Measurements from ENCODE around the gene PIAS2.

PIAS2 gene

GRCh38 chr18:46891742-46892214 lies 25.5 kb downstream of the PIAS2 start:
- no peaks in the 10 kb centered on the region for H3K9me3 ChIP-seq (ENCODE audit: severe bottlenecking)
- ATAC-seq (ENCODE audit: low read depth) (no peak), DNase-seq (ENCODE audit: low spot score) (no peak)
- no peak overlapping the region for H3K27ac ChIP-seq (ENCODE audit: poor library complexity, severe bottlenecking)
- H3K27me3 ChIP-seq (ENCODE audit: insufficient read depth, poor library complexity, severe bottlenecking), result no peaks in the 10 kb centered on the region
- H3K4me1 ChIP-seq (ENCODE audit: insufficient read depth, poor library complexity, severe bottlenecking), result no peaks in the 10 kb centered on the region
- H3K4me3 ChIP-seq (ENCODE audit: severe bottlenecking), result no peak overlapping the region
- TF ChIP-seq CTCF (IDR thresholded peaks at IDR 0.05; ENCODE audit: poor library complexity, severe bottlenecking), result no peak
- H3K36me3 ChIP-seq (ENCODE audit: low read depth), result peaks cover 33% of the 10 kb centered on the region

GRCh38 chr18:46888965-46889364 lies 28.3 kb downstream of the PIAS2 start:
- Histone ChIP-seq H3K27ac (ENCODE audit: poor library complexity, severe bottlenecking) (no peak overlapping the region), H3K4me1 (ENCODE audit: insufficient read depth, poor library complexity, severe bottlenecking) (no peaks in the 10 kb centered on the region), H3K9me3 (ENCODE audit: severe bottlenecking) (no peaks in the 10 kb centered on the region), H3K36me3 (ENCODE audit: low read depth) (peaks cover 33% of the 10 kb centered on the region), H3K27me3 (ENCODE audit: insufficient read depth, poor library complexity, severe bottlenecking) (no peaks in the 10 kb centered on the region), H3K4me3 (ENCODE audit: severe bottlenecking) (no peak overlapping the region)
- DNase-seq (ENCODE audit: low spot score) (no peak), ATAC-seq (ENCODE audit: low read depth) (no peak)
- no peak for TF ChIP-seq CTCF (IDR thresholded peaks at IDR 0.05; ENCODE audit: poor library complexity, severe bottlenecking)

DNA sequence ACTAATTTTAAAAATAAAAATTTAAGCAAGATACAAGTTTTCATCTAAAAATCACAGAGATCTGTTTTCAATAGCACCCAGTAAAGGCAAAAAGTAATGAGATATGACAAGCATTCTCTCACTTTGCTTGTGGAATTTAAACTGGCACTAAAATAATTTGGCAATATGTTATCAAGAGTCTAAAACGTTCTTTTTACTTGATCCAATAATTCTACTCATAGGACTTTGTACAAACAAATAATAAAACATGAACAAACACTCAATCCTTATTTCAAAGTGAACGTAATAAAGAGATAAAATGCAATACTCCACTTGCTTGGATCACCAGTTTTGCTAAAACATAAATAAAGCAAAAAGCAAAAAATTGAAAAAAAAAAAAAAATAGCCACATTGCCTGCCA lies 30.4 kb downstream of the PIAS2 start:
- Histone ChIP-seq H3K36me3 (ENCODE audit: low read depth) (peaks cover 33% of the 10 kb centered on the region), H3K27me3 (ENCODE audit: insufficient read depth, poor library complexity, severe bottlenecking) (no peaks in the 10 kb centered on the region), H3K4me1 (ENCODE audit: insufficient read depth, poor library complexity, severe bottlenecking) (no peaks in the 10 kb centered on the region), H3K27ac (ENCODE audit: poor library complexity, severe bottlenecking) (no peak overlapping the region), H3K4me3 (ENCODE audit: severe bottlenecking) (no peak overlapping the region), H3K9me3 (ENCODE audit: severe bottlenecking) (no peaks in the 10 kb centered on the region)
- no peak for TF ChIP-seq CTCF (IDR thresholded peaks at IDR 0.05; ENCODE audit: poor library complexity, severe bottlenecking)
- DNase-seq (ENCODE audit: low spot score), result no peak
- no peak for ATAC-seq (ENCODE audit: low read depth)

DNA sequence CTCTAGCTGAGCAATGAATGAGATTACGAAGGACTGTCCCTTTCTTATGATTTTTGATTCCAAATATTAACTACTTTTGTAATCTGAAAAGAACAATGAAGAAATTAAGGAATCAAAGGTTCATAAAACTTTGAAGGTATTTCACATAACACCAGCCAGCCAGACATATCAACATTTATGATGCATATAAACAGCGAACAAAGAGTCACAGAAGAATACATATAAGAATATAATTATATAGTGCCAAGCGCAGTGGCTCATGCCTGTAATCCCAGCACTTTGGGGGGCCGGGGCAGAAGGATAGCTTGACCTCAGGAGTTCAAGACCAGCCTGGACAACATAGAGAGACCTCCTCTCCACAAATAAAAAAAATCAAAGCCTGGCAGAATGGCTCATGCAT lies 34.1 kb downstream of the PIAS2 start:
- ATAC-seq (ENCODE audit: low read depth), result no peak
- peaks cover 3% of the 10 kb centered on the region for H3K9me3 ChIP-seq (ENCODE audit: severe bottlenecking)
- no peak for TF ChIP-seq CTCF (IDR thresholded peaks at IDR 0.05; ENCODE audit: poor library complexity, severe bottlenecking)

GRCh38 chr18:46877329-46877987 lies 39.8 kb downstream of the PIAS2 start:
- Histone ChIP-seq H3K4me3 (ENCODE audit: severe bottlenecking) (no peak overlapping the region), H3K9me3 (ENCODE audit: severe bottlenecking) (peaks cover 3% of the 10 kb centered on the region), H3K27ac (ENCODE audit: poor library complexity, severe bottlenecking) (no peak overlapping the region), H3K27me3 (ENCODE audit: insufficient read depth, poor library complexity, severe bottlenecking) (no peaks in the 10 kb centered on the region), H3K36me3 (ENCODE audit: low read depth) (peaks cover 12% of the 10 kb centered on the region; the same call in 1 of the 2 replicates), H3K4me1 (ENCODE audit: insufficient read depth, poor library complexity, severe bottlenecking) (no peaks in the 10 kb centered on the region)
- ATAC-seq (ENCODE audit: low read depth) (no peak), DNase-seq (ENCODE audit: low spot score) (no peak)
- no peak for TF ChIP-seq CTCF (IDR thresholded peaks at IDR 0.05; ENCODE audit: poor library complexity, severe bottlenecking)

More for the DNA sequence above, 34.1 kb downstream of the PIAS2 start:
- Histone ChIP-seq H3K4me1 (ENCODE audit: insufficient read depth, poor library complexity, severe bottlenecking) (no peaks in the 10 kb centered on the region), H3K27ac (ENCODE audit: poor library complexity, severe bottlenecking) (no peak overlapping the region), H3K36me3 (ENCODE audit: low read depth) (peaks cover 15% of the 10 kb centered on the region; the same call in 1 of the 2 replicates), H3K27me3 (ENCODE audit: insufficient read depth, poor library complexity, severe bottlenecking) (no peaks in the 10 kb centered on the region), H3K4me3 (ENCODE audit: severe bottlenecking) (no peak overlapping the region)
- no peak for DNase-seq (ENCODE audit: low spot score)

Measured in RWPE2 (cell line).